GM21723 (cell line): ENCODE results near the gene GNS.
"Not testable (repeated sequence)": the region's sequence is repeated elsewhere in the genome, so short reads cannot be mapped to it uniquely, and the experiment has no call there.

Experiments
- ATAC-seq: cut with Tn5 transposase; IDR thresholded peaks from one replicate; pipeline ENCODE4 v1.9.1; 2021; ENCODE audit warnings: mild to moderate bottlenecking, moderate library complexity; ENCODE audit not compliant: unreplicated experiment

Gene GNS

DNA sequence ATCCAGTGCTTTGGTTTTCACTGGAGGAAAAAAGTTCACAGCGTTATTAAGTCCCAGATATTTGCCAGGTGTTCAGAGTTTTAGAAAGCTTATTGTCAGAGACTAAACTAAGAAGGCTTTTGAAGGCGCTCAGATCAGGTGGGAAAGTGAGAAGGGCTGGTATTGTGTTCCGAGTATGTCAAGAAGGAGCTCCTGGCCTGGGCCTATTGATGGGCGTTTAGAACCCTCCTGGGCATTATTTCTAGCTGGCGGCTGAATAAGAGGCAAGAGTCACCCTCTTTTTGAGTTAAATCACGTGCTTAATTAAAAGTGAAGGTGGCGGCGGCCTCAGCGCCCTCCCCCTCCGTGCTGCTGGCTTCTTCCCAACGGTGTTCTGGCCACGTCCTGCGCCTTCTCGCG lies 20.9 kb upstream of the GNS start:
- ATAC-seq = no peak

DNA sequence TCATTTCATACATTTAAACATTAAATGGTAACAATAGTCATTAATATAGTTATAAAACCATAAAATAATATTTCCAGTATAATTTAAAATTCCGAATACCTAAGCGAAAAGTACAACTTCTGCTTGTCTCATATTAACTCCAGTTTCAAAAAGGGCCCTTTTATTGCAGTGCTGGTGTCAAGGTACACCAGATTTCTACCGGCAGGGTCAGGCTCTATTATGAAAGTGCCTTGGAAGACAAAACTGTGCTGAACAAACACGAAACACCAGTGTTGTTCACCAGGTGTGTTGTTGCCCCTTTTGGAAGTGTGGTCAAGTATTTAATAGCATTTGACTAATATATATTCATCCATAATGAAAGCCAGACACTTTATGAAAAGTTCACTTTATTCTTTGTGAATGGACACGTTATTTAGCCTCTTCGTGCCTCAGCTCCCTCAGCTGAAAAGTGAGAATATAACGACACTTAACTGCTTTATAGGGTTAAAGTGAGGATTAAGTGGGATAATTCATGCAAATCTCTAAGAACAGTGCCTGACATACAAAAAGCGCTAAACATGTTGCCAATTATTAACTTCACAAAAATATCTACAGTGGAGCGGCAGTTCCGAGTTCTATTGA lies 20.3 kb upstream of the GNS start:
- no peak for ATAC-seq

DNA sequence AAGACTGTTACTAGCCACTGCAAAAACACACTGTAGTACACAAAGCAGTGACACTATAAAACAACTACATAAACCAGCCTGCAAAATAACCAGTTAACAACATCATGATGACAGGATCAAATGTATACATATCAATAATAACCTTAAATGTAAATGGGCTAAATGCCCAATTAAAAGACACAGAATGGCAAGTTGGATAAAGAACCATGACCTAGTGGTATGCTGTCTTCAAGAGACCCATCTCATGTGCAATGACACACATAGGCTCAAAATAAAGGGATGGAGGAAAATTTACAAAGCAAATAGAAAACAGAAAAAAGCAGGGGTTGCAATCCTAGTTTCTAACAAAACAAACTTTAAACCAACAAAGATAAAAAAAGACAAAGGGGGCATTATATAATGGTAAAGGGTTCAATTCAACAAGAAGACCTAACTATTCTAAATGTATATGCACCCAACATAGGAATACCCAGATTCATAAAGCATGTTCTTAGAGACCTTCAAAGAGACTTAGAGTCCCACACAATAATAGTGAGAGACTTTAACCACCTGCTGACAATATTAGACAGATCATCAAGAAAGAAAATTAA lies 16.0 kb upstream of the GNS start:
- ATAC-seq = not testable (repeated sequence)

DNA sequence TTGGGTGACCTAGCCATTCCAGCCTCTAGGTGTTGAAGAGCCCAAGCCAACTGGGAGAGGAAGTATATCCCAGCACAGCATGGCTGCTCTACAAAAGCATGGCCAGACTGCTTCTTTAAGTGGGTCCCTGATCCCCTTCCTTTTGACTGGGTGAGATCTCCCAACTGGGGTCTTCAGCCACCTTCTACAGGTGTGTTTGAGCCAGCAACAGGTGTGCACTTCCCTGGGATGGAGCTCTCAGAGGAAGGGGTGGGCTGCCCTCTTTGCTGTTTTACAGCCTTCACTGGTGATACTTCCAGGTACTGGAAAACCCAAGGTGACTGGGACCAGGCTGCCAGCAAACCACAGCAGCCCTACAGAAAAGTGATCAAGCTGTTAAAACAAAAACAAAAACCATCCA lies 14.2 kb upstream of the GNS start:
- no peak for ATAC-seq

DNA sequence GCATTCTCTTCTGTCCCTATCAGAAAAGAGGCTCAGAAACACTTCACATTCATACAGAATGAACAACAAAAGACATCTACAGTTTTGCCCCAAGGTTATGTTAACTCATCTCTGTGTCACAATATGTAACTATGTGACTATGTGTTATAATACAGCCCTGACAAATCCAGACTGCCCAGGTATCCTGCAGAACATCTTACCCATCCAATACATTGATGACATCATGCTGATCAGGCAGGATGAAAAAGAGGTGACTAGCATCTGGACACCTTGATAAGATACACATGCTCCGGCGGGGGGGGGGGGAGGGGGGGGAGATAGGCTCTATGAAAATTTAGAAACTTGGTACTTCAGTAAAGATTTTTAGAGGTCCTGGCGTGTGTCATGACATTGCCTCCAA lies 8.3 kb upstream of the GNS start:
- ATAC-seq = no peak

DNA sequence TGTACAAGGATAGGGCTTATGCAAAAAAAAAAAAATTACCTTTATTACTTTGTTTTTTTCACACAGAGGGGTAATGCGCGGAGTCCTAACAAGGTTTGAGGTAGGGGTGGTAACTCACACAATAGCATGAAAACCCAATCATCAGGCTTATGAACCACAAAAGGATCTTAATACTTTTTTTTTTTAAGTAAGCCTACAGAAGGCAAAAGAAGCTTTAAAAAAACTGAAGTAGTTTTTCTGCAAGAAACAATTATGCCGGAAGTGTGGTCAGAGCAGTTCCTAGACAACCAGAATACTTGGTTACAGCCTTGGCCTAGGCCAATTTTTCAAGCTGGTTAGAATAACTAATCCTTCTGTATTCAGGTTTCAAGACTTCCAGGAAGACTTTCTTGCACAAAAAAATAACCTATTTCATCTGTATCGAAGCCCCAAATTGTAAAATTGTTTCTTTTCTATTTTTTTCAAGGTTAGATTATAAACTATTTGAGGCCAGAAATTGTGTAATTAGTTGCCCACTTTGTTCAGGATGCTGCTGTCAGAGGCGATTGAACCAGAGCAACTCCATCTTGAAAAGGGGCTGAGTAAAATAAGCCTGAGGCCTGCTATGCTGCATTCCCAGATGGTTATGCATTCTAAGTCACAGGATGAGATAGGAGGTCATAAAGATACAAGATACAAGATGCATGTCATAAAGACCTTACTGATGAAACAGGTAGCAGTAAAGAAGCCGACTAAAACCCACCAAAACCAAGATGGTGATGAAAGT lies 1.8 kb upstream of the GNS start:
- ATAC-seq = no peak

DNA sequence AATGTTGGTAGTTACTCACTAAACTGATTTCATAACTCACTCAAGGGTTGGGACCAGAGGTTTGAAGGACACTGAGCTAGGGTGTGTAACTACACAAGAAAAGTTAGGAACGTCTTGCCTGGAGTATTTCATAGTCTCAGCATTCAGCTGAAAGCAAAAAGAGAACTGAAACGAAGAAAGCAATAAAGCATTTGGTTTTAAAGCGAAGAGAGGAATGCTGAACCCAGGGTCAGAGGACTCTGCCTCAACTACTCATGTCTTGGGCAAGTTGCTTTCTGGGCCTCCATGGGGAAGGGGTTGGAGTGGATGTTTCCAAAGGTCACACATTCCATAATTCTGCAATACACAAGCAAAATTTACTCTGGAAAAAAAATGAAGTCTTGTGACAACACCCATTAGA lies 1.4 kb downstream of the GNS start:
- peak; percentile 27 for ATAC-seq

DNA sequence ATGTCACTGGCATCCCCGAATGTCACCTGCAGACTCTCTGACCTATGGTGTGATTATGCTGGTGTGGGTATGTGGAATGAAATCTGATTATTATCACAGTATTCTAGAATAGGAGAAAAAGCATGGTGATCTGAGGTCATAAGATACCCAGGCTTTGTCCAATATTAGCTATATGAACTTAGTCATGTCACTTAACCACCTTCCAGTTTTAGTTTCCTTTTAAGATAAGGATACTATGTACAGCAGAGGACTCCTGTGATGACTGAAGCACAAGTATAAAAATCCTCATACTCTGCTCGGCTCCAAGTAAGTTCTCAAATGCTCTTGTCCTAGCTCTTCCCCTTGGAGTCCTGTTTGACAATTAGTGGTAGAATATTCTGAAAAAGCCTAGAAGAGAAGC lies 2.8 kb downstream of the GNS start:
- ATAC-seq = peak; percentile 41

DNA sequence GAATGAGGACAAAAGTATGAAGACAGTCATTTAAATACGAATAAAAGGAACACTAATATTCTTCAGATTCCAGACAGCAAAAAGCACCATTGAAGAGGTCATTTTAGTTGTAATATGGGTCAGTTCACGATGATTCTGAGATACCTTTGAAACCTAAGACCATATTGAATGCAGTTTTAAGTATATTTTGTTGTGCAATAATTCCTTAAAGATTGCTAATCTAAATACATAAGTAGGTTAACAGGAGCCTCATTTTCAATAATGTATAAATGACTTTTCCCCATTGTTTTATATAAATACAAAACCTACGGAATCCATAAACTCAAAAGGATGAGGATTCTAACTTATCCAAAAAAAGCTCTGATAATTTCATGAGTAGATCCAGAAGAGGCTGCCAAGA lies 5.8 kb downstream of the GNS start:
- no peak for ATAC-seq

DNA sequence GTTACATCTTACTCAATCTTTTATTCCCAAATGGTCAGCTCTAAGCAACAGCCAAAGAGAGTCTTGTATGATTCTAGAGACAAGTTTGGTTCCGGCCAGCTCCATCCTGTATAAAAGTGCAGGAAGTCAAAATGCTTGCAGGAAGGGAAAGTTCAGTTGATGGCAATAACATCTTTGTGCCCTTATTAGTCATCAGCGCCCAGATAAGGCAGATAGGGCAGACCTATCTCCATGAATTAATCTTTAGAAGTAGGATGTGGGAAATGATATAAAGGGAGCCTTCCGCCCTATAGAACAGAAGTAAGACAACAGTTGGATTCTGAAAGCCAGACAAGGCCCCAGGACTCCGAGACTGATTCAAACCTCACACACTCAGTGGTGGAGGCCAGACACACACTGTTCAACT lies 6.4 kb downstream of the GNS start:
- no peak for ATAC-seq

DNA sequence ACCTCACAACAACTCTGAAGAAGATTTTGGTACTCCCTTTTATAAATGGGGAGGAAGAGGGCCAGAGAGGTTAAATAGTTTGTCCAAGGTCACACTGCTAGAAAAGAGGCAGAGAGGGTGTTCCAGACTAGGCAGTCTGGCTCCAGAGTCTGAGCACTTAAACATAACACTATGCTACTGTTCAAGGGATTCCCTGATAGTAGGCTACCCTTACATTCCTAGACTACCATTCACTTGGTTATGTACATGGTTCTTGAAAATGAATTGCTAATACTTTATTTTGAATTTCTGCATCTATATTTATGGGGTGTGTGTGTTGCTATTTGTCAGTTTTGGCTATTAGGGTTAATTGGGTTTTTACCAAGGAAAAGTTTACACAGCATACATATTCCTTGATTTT lies 7.2 kb downstream of the GNS start:
- ATAC-seq = no peak

DNA sequence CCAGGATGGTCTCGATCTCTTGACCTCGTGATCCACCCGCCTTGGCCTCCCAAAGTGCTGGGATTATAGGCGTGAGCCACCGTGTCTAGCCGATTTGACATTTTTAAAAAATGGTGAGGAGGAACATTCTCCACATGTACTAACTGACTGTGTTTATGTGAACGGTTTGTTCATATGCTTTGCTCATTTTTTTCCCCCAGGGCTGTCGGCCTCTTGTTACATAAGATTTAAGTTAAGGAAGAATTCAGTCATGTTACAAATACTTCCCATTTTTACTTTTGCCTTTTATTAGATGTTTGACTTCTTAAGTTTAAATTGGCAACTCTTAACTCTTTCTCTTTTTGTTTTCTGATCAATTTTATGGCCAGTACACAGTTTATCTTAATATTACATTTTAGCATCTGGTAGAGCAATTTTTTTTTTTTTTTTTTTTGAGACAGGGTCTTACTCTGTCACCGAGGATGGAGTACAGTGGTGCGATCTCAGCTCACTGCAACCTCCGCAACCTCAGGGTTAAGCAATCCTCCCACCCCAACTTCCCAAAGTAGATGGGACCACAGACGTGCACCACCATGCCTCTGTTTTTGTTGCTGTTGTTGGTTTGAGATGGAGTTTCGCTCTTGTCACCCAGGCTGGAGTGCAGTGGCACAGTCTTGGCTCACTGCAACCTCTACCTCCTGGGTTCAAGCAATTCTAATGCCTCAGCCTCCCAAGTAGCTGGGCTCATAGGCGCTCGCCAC lies 9.6 kb downstream of the GNS start:
- ATAC-seq = no peak

DNA sequence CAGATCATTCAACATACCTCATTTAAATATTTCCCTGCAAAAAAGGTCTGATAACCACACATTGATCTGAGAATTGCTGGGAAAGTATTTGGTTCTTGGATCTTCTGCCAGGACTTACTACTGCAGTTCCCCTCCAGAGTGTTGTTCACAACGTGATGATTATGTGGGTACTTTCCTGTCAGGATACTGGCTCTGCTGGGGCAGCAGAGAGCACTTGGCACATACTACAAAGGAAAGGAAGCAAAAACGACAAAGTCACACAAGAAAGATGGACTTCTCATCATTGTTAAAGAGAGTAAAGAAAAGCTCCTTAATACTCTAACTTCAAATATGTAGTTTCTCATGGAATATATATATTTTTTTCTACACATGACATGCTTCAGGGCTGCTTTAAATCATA lies 11.5 kb downstream of the GNS start:
- ATAC-seq = no peak

DNA sequence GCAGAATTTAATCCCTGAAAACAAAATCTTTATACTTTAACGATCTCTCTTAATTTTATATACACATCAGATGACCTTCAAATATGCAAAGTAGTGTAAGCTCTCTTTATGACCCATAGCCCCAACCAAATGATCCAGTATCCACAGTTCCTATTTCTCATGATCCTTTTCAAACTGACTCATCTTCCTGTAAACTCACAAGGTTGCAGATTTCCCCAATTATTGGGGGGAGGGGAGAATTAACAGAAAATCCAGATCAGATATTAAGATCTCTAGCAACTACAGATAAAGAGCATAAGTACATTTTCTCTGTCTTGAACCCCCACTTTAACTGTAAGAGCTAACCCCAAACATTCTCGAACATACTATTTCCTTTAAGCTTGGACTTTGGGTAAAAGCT lies 12.5 kb downstream of the GNS start:
- ATAC-seq = no peak

DNA sequence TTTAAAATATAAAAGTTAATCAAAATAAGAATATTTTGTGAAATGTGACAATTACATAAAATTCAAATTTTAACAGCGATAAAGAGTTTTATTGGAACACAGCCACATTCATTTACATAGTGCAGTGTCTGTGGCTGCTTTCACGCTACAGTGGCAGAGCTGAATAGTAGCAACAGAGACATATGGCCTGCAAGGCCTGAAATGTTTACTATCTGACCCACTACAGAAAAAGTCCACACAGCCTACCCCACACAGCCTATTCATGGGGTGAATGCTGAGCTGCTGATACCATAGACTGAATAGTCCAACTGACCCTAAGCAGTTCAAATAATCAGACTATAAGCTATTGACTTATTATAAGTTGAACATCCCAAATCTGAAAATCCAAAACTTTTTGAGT lies 13.2 kb downstream of the GNS start:
- no peak for ATAC-seq

DNA sequence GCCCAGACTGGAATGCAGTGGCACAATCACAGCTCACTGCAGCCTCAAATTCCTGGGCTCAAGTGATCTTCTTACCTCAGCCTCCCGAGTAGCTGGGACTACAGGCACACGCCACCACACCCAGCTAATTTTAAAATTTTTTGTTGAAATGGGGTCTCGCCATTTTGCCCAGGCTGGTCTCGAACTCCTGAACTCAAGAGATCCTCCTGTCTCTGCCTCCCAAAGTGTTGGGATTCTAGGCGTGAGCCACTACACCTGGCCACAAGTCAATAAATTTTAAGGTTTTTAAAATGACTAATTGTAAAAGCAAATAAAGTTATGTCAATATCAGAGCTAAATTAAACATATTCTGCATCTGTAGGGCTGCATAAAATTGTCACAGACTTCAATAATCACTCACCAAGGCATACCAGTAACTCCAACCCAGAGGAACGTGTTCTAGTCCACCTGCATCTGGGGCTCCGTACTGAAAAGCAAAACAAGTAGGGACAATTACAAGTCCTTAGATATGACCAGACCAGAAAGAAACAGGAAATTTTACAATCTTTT lies 13.9 kb downstream of the GNS start:
- no peak for ATAC-seq

DNA sequence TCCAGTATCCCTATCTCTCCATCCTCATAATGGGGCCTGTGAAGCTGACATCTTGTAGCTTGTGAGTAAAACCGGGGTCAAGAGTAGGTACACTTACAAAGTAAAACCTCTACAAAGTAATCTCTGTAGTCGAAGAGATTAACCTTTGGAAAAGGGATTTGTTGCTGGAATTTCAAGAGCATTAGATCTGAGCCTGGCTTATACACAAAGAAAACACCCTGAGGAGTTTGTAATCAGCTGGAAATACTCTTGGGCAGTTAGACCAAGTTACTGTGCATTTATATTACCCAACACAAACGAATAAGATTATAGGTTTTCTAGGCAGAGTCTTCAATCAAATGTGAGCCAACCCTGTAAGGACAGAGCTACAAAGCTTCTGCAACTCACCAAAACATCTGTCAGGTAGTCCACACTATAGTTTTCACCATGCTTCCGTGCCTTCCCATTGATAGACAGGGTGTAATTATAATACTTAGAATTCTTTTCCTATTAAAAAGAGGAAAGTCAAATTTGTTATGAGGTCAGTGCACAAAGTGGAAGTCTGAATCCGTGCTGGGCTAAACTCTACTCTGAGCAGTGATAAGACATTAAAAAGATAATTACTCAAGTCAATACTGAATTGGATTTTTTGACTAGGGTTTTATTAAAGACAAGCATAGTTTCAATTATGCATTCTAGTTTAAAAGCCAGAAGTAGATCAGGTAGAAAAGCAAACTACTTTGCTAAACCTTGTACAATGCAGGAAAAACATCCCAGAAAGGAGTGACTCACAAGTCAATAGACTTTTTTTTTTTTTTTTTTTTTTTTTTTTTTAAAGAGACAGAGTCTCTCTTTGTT lies 14.6 kb downstream of the GNS start:
- no peak for ATAC-seq

DNA sequence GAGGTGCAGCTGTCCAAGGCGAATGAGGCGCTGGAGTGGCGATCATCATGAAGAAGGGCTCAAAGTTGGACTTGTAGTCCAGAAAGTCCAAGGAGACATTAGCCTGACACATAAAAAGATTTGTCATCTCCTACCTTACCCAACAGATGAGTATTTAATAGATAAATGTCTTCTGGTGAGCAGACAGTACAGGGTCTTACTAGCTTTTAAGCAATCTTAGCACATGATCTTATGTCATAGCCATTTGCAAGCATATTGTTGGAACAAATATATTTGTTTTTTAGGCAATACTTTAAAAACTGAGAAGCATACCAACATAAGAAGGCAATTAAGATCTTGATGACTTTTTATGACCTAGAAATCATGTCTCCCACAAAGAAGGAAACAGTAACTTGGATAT lies 16.0 kb downstream of the GNS start:
- ATAC-seq = no peak

DNA sequence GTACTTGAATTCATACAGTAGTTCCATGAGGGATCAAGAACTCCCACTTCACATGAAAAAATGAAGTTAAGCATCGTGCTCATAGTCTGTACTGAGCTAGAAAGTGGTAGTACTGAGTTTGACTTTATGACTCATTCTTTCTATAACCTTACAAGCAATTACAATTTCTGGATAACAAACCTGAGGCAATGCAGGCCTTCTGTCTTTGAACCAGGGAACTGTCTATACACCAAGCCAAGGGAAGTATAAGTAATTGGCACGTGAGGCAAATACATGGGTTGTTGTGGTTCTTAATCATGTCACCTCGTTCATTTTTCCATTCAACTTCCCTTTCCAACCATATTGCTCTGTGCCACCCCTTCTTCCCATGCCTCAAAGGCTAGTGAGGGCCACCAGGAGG lies 16.8 kb downstream of the GNS start:
- no peak for ATAC-seq

DNA sequence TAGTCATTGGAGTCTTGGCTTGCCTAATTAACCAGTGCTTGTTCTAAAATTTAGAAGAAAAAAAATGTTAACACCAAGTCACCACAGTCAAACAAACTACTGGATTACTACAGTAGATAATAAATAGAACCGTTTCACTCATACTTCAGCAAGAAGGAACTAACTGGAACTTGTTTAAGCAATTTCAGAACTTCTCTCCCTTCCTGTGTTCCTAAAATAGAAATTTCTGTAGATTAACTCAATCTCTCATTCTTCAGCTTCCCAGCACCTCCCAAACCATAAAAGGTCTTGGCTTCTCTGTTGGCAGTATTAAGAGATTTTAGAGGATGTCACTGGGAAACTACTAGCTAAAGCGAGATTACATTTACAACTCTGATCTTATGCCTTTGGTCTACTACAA lies 18.6 kb downstream of the GNS start:
- ATAC-seq = no peak

DNA sequence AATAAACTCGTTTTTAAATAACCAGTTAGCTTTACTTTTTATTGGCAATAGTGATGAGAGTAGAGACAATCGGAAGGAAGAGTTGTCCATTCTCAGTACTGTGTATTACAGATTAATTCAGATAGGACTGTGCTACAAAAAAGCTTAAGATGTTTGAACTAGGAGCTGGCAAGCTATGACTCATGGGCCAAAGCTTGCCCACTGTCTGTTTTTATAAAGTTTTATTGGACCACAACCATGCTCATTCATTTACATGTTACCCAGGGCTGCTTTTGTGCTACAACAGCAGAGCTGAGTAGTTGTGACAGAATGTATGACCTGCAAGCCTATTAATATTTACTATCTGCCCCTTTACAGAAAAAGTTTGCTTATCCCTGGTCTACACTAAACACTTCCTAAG lies 19.4 kb downstream of the GNS start:
- ATAC-seq = no peak
